GM21515 (cell line): Measurements from ENCODE around the gene IL34.
"Not testable (repeated sequence)": the region's sequence is repeated elsewhere in the genome, so short reads cannot be mapped to it uniquely, and the experiment has no call there.

Experiments used
- ATAC-seq: cut with Tn5 transposase; IDR thresholded peaks from one replicate; pipeline ENCODE4 v1.9.1; 2021; ENCODE audit not compliant: unreplicated experiment

Gene IL34

GRCh38 chr16:70656712-70657263 lies 10.4 kb downstream of the IL34 start:
- ATAC-seq, result no peak

DNA sequence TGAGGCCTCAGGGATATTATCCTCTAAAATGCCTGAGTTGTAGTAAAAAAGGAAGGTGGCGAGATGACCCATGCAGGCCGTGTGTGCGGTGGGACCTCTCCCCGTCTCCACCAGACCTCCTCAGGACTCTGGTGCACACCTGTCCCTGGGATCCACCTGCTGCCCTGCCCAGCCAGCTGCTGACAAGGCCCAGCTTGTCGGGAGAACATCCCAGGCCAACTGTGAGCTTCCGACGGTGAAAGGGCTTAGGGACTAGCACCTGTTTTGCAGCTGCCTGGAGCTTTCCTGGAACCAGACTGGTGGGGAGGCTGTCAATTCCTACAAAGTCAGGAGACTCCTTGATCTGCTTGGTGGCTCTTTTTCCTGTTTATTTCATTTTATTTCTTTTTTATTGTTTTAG lies 11.6 kb downstream of the IL34 start:
- no peak for ATAC-seq

GRCh38 chr16:70658921-70659320 lies 12.6 kb downstream of the IL34 start:
- no peak for ATAC-seq

DNA sequence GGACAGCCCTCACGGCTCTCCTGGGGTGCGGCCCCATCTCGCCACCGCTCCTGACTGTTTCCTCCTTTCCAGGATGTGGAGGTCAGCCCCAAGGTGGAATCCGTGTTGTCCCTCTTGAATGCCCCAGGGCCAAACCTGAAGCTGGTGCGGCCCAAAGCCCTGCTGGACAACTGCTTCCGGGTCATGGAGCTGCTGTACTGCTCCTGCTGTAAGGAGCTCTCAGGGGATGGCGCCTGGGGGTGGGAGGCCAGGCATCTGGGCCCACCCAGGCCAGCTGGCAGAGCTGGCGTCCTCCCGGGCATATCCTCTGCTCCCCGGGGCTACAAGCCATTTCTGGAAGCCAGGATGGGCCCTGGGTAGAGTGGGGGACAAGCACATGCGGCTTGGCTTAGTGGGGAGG lies 13.2 kb downstream of the IL34 start:
- no peak for ATAC-seq

DNA sequence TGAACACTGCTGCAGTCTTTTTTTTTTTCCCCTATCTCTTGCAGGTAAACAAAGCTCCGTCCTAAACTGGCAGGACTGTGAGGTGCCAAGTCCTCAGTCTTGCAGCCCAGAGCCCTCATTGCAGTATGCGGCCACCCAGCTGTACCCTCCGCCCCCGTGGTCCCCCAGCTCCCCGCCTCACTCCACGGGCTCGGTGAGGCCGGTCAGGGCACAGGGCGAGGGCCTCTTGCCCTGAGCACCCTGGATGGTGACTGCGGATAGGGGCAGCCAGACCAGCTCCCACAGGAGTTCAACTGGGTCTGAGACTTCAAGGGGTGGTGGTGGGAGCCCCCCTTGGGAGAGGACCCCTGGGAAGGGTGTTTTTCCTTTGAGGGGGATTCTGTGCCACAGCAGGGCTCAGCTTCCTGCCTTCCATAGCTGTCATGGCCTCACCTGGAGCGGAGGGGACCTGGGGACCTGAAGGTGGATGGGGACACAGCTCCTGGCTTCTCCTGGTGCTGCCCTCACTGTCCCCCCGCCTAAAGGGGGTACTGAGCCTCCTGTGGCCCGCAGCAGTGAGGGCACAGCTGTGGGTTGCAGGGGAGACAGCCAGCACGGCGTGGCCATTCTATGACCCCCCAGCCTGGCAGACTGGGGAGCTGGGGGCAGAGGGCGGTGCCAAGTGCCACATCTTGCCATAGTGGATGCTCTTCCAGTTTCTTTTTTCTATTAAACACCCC lies 13.8 kb downstream of the IL34 start:
- no peak for ATAC-seq

GRCh38 chr16:70660672-70661350 lies 14.5 kb downstream of the IL34 start:
- ATAC-seq, result no peak

GRCh38 chr16:70661534-70661917 lies 15.2 kb downstream of the IL34 start:
- no peak for ATAC-seq

DNA sequence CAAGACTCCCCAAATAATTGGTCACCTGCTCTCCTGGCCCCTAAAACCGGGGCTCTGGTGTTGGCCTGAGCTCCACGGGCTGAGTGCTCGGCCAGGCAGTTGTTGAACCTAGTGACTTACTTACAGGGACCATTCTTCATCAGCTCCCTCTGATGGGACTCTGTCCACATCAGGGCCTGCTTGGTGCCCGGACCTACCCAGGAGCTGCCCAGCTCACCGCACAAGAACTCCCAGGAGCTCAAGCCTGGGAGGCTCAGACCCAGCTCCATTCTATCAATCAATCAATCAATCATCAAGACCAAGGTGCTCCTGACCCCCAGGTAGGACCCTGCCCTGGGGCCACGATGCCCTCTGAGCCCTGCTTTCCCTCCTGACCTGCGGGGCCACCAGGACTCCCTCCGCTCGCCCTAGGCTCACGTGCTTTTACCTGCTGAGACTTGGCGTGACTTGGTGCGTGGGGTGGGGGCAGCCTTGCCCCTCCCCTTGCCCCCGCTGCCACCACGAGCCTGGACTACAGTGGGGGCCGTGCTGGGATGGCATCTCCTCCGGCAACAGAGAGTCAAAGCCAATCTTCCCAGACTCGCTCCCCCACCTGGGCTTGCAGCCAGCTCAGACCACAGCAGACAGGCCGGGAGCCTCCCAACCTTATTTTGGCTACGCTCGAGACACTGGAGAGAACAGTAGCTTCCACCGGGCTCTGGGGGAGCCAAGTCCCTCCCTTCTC lies 15.7 kb downstream of the IL34 start:
- no peak for ATAC-seq

- no peak for ATAC-seq
These were observed 16.7 kb downstream of the IL34 start for GRCh38 chr16:70662991-70663523.

- no peak for ATAC-seq
These were observed 17.4 kb downstream of the IL34 start for GRCh38 chr16:70663524-70664324.

- no peak for ATAC-seq
These were observed 18.2 kb downstream of the IL34 start for GRCh38 chr16:70664325-70665112.

GRCh38 chr16:70665113-70665694 lies 18.8 kb downstream of the IL34 start:
- ATAC-seq, result no peak

DNA sequence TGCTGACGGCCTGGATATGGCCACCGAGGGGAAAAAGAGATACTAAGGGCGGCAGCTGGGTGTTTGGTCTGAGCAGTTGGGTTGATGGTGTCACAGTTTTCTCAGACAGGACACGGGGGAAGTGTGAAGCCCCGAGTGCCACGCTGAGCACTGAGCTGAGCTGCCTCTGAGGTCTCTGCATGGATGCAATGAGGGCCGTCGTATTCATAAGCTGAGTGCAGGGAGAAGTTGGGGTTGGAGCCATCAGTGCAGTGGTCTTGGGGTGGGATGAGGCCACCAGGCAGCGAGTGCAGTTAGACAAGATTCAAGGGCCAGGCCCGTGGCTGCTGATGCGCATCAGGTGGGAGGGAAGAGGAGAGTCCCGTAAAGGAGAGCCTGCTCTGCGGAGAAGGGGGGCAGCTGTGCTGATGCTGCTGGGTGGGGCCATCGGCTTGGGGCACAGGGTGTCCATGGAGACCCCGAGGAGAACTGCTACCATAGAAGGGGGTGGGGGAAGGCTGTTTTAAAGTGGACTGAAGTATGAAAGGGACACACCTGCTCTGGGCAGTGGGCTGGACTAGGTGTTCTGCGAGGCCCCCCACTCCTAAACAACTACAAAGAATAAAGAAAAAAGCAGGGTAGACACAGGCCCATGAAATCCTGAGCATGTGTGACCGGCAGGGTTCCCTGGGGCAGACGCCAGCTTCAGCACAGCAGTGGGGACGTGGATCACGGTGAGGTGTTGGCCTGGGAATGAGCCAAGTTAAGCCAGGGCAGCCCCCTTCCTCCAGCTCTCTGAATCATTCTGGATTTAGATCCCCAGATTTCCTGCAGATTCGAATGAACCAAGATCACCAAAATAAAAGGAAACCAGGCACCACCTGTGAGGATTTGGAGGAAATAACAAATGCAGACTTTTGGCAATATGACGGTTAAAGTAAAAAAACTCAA lies 19.7 kb downstream of the IL34 start:
- ATAC-seq, result no peak

DNA sequence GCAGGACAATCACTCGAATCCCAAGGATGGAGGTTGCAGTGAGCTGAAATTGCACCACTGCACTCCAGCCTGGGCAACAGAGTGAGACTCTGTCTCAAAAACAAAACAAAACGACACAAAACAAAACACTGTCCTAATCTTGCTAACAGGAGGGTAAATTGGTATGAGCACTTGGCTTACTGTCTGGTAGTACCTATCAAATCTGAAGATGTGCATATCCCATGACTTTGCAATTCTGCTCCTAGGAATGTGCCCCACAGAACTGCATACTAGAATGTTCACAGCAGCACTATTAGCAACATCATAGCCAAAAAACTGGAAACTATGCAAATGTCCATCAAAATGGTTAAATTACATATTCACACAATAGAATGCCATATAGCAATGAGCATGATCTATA lies 23.8 kb downstream of the IL34 start:
- no peak for ATAC-seq

- not testable (repeated sequence) for ATAC-seq
These were observed 24.6 kb downstream of the IL34 start for GRCh38 chr16:70670938-70671337.

DNA sequence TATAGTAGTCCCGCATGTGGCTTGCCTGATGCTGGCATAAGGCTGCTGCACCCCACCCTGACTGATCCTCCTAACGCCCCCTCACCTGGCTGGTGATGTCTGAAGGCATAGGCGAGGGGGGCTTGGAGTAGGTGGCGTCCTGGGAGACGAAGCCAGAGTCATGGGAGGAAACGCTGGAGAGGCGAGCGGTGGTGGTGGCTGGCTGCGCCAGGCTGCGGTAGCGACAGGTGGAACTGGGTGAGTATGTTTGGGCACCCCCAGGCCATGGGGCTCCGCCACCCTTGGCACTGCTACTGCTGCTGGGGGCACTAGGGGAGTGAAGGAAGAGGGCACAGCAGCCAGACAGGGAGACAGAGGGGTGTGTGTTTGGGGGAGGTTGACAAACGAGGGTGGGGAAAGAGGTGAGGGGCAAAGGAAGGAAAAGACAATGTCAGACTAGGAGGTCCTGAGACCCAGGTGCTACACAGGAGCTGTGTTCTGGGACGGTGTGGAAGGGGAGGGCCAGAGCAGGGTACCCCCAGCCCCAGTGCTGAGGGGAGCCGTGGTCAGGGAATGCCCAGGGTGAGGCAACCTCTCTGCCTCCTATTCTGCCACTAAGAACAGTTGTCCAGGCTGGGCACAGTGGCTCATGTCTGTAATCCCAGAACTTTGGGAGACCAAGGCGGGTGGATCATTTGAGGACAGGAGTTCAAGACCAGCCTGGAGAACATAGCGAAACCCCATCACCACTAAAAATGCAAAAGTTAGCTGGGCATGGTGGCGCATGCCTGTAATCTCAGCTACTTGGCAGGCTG lies 28.1 kb downstream of the IL34 start:
- ATAC-seq, result no peak

DNA sequence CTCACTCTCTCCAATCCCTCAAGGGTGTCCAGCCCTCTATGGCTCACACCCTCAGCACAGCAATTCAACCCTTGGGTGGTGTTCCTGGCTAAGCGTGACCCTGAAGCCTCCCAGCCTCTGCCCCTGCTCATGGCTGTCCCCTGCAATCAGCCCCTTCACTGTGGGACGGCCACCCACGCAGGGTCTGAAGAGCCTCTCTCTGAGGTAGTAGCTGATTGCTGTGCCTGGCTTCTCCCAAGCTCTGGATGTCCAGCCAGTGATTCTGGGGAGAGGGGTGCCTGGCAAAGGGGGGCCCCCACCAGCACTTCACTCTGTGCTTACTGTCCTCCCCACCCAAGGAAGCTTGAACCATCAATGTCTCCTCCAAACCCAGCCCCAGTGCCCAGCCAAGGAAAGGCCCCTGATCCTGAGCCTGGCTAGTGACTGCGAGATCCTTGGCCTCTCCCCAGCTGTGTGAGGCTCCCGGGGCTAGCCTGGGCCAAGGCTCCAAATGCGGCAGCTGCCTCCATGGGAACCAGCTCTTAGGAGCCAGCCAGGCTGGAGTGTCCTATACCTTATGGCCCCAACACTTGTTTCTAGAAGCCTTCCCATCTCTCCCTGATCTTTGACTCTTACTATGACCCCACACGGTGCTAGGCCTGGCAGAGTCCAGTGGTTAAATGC lies 29.6 kb downstream of the IL34 start:
- ATAC-seq, result no peak
